ENCODE data around the gene WWOX.

WWOX gene

DNA sequence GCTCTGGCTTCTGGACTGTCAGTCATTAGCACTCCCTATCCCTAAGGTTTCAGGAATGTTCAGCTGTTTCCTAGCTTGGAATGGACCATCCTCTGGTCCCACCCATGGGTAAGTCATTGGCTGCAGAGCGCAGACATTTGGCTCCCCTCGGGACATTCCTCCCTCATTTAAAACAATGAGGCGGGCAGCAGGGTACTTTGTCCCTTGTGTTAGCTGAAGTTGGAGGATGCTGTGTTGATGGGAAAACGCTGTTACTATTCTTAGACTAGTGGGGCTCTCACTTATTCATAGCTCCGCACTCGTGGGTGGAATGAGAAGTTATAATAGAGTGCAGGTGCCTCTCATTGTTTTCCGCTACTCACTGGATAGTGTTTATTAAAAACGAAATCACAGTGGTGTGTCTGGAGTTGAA, 673.8 kb downstream of the WWOX start:
- no peak overlapping the region for H3K4me3 ChIP-seq (replicated peaks in 1 of 2; ENCODE audit: low read depth in 2 of 2, low read length in 2 of 2)
- TF ChIP-seq, protein P1, sequence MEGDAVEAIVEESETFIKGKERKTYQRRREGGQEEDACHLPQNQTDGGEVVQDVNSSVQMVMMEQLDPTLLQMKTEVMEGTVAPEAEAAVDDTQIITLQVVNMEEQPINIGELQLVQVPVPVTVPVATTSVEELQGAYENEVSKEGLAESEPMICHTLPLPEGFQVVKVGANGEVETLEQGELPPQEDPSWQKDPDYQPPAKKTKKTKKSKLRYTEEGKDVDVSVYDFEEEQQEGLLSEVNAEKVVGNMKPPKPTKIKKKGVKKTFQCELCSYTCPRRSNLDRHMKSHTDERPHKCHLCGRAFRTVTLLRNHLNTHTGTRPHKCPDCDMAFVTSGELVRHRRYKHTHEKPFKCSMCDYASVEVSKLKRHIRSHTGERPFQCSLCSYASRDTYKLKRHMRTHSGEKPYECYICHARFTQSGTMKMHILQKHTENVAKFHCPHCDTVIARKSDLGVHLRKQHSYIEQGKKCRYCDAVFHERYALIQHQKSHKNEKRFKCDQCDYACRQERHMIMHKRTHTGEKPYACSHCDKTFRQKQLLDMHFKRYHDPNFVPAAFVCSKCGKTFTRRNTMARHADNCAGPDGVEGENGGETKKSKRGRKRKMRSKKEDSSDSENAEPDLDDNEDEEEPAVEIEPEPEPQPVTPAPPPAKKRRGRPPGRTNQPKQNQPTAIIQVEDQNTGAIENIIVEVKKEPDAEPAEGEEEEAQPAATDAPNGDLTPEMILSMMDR (IDR thresholded peaks at IDR 0.05; ENCODE audit: low read depth, low read length) = no peak
- DNase-seq (ENCODE audit: low read depth in 2 of 2) = no peak

DNA sequence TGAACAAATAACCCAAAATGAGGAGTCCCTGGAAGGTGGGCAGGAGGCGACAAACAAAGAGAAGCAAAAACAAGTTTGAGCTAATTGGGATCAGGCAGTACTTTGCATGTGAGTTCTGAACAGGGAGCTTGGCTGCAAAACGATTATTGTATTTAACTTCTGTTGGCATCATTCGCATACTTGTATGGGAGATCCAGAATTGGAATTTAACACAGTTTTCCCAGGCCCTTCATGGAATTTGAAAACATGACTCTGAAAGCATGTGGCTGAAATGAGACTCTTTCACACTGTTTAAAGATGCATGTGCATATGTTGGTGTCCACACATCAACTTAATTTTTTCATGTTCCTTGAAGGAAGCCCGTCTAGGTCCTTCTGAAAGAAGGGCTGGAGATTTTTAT, 674.3 kb downstream of the WWOX start:
- TF ChIP-seq, protein P1 (IDR thresholded peaks at IDR 0.05; ENCODE audit: low read depth, low read length) = no peak
- no peak for DNase-seq (ENCODE audit: low read depth in 2 of 2)
- H3K4me3 ChIP-seq (replicated peaks in 1 of 2; ENCODE audit: low read depth in 2 of 2, low read length in 2 of 2) = no peak overlapping the region

DNA sequence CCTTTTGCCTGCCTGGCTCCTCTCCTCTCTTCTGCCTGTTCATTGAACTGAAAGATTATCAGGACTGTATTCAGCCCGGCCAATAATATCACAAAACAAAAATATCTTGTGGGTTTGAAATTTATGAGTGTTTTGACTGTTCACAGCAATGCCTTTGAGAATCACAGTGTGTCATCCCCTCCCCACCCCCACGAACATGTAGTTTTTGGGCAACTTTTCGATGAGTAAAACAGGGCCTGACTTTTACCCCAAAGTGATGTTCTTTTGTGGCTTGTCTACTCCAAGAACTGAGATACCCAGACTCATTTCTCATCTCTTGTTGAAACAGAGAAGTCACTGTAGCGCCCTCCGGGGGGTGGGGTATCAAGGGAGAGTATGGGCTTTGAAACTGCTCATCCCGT, 675.7 kb downstream of the WWOX start:
- TF ChIP-seq, protein P1 (IDR thresholded peaks at IDR 0.05; ENCODE audit: low read depth, low read length) = no peak
- no peak for DNase-seq (ENCODE audit: low read depth in 2 of 2)
- no peak overlapping the region for H3K4me3 ChIP-seq (replicated peaks in 1 of 2; ENCODE audit: low read depth in 2 of 2, low read length in 2 of 2)

GRCh38 chr16:78778101-78779004, 678.9 kb downstream of the WWOX start:
- DNase-seq (ENCODE audit: low read depth in 2 of 2) = no peak
- no peak overlapping the region for H3K4me3 ChIP-seq (replicated peaks in 1 of 2; ENCODE audit: low read depth in 2 of 2, low read length in 2 of 2)
- TF ChIP-seq, protein P1 (IDR thresholded peaks at IDR 0.05; ENCODE audit: low read depth, low read length) = no peak

- no peak for DNase-seq (ENCODE audit: low read depth in 2 of 2)
- no peak overlapping the region for H3K4me3 ChIP-seq (replicated peaks in 1 of 2; ENCODE audit: low read depth in 2 of 2, low read length in 2 of 2)
Observed at GRCh38 chr16:78780808-78781207, 681.4 kb downstream of the WWOX start.

DNA sequence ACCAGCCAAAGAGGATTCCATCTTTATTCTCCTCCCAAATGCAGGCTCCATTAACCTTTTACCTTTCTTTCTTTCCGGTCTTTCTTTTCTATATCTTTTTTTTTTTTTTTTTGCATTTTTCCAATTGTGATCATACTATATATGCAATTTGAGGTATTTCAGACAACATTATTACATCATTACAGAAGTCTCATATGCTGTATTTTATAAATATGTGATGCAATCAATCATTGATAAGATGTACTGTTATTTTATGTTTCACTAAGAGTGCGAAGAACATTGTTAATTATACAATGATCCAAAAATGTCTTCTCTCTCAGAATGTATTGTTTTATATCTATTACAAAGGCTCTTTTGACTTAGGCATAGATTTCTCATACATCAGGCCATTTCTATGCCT, 683.1 kb downstream of the WWOX start:
- DNase-seq (ENCODE audit: low read depth in 2 of 2) = no peak
- no peak overlapping the region for H3K4me3 ChIP-seq (replicated peaks in 1 of 2; ENCODE audit: low read depth in 2 of 2, low read length in 2 of 2)
- TF ChIP-seq, protein P1 (IDR thresholded peaks at IDR 0.05; ENCODE audit: low read depth, low read length) = no peak

More at GRCh38 chr16:78780808-78781207, 681.4 kb downstream of the WWOX start:
- TF ChIP-seq, protein P1 (IDR thresholded peaks at IDR 0.05; ENCODE audit: low read depth, low read length) = no peak
